WTC11 (cell line): ENCODE data around the gene KIAA2012. TPM values are rescaled to one million over a fixed set of nuclear protein-coding genes. Genes with fewer than 3 reads are reported as not detected.

Experiments
- CBFB ChIP-seq: sonication (generic); formaldehyde crosslinking; IDR thresholded peaks from 2 replicates; pipeline ENCODE4 v1.8.1; 2022; ENCODE audit warnings: mild to moderate bottlenecking, low read depth, missing genetic modification reagents
- ESRRA ChIP-seq: sonication (generic); formaldehyde crosslinking; IDR thresholded peaks from 2 replicates; pipeline ENCODE4 v1.8.1; 2022; ENCODE audit warnings: mild to moderate bottlenecking, missing genetic modification reagents, borderline replicate concordance
- FOXP1 ChIP-seq: sonication (generic); formaldehyde crosslinking; IDR thresholded peaks from 2 replicates; pipeline ENCODE4 v1.8.0; 2022; ENCODE audit warnings: missing genetic modification reagents, mild to moderate bottlenecking, moderate library complexity, borderline replicate concordance
- GABPB1 ChIP-seq: sonication (generic); formaldehyde crosslinking; IDR thresholded peaks from 2 replicates; pipeline ENCODE4 v1.8.1; 2023; ENCODE audit warnings: mild to moderate bottlenecking, missing genetic modification reagents
- IRF2 ChIP-seq: sonication (generic); formaldehyde crosslinking; IDR thresholded peaks from 2 replicates; pipeline ENCODE4 v1.8.0; 2022; ENCODE audit warnings: low read depth, missing genetic modification reagents, borderline replicate concordance
- JAZF1 ChIP-seq: fragments of 250-450 bp; sonication (Bioruptor Pico); IDR thresholded peaks from 2 replicates; pipeline ENCODE4 v1.9.0; 2021; ENCODE audit warnings: moderate library complexity, mild to moderate bottlenecking, inconsistent platforms
- KAT7 ChIP-seq: sonication (generic); formaldehyde crosslinking; IDR thresholded peaks from 2 replicates; pipeline ENCODE4 v1.8.1; 2023; ENCODE audit warnings: missing genetic modification reagents, mild to moderate bottlenecking, borderline replicate concordance
- NR2C2 ChIP-seq: sonication (generic); formaldehyde crosslinking; IDR thresholded peaks from 2 replicates; pipeline ENCODE4 v1.8.0; 2022; ENCODE audit warnings: mild to moderate bottlenecking, missing genetic modification reagents
- NR3C1 ChIP-seq: sonication (generic); formaldehyde crosslinking; conservative IDR thresholded peaks from 2 replicates; pipeline ENCODE4 v1.8.1; 2023; ENCODE audit warnings: low read depth, mild to moderate bottlenecking, missing genetic modification reagents
- TCF7 ChIP-seq: sonication (generic); formaldehyde crosslinking; IDR thresholded peaks from 2 replicates; pipeline ENCODE4 v1.8.0; 2022; ENCODE audit warnings: mild to moderate bottlenecking, low read depth, missing genetic modification reagents, moderate library complexity
- ZNF219 ChIP-seq: sonication (generic); formaldehyde crosslinking; IDR thresholded peaks from 2 replicates; pipeline ENCODE4 v1.8.0; 2023; ENCODE audit warnings: missing genetic modification reagents, mild to moderate bottlenecking, borderline replicate concordance
- ZNF232 ChIP-seq: sonication (generic); formaldehyde crosslinking; IDR thresholded peaks from 2 replicates; pipeline ENCODE4 v1.8.0; 2022; ENCODE audit warnings: mild to moderate bottlenecking, missing genetic modification reagents
- ZNF317 ChIP-seq: sonication (generic); formaldehyde crosslinking; IDR thresholded peaks from 2 replicates; pipeline ENCODE4 v1.8.1; 2023; ENCODE audit warnings: low read depth, mild to moderate bottlenecking, moderate library complexity, missing genetic modification reagents, borderline replicate concordance
- ZNF416 ChIP-seq: fragments of 250-450 bp; sonication (Bioruptor Pico); IDR thresholded peaks from 2 replicates; pipeline ENCODE4 v1.9.0; 2021; ENCODE audit warnings: mild to moderate bottlenecking, inconsistent platforms
- total RNA-seq: library from RNA; stranded (reverse); gene quantifications from 3 replicates; pipeline ENCODE4 v1.2.3, GENCODE V29; 2021
- TF ChIP-seq, protein P1 (sequence below): fragments of 200-600 bp; IDR thresholded peaks from 2 replicates; pipeline ENCODE4 v1.8.0; 2022; ENCODE audit warnings: antibody characterized with exemption
- TF ChIP-seq, protein P2 (sequence below): sonication (generic); formaldehyde crosslinking; IDR thresholded peaks from 2 replicates; pipeline ENCODE4 v1.8.1; 2023; ENCODE audit warnings: mild to moderate bottlenecking, moderate library complexity, missing genetic modification reagents
- TF ChIP-seq, protein P3 (sequence below): sonication (generic); formaldehyde crosslinking; IDR thresholded peaks from 2 replicates; pipeline ENCODE4 v1.8.0; 2023; ENCODE audit warnings: missing genetic modification reagents, mild to moderate bottlenecking, borderline replicate concordance
- TF ChIP-seq, protein P4 (sequence below): sonication (generic); formaldehyde crosslinking; IDR thresholded peaks from 2 replicates; pipeline ENCODE4 v1.8.1; 2023; ENCODE audit warnings: mild to moderate bottlenecking, missing genetic modification reagents, moderate library complexity
- TF ChIP-seq, protein P5 (sequence below): sonication (generic); formaldehyde crosslinking; IDR thresholded peaks from 2 replicates; pipeline ENCODE4 v1.8.1; 2023; ENCODE audit warnings: mild to moderate bottlenecking, missing genetic modification reagents, moderate library complexity
- TF ChIP-seq, protein P6 (sequence below): sonication (generic); formaldehyde crosslinking; conservative IDR thresholded peaks from 2 replicates; pipeline ENCODE4 v1.8.1; 2022; ENCODE audit warnings: mild to moderate bottlenecking, missing genetic modification reagents
- TF ChIP-seq, protein P7 (sequence below): sonication (generic); formaldehyde crosslinking; IDR thresholded peaks from 2 replicates; pipeline ENCODE4 v1.8.0; 2022; ENCODE audit warnings: mild to moderate bottlenecking, missing genetic modification reagents
- TF ChIP-seq, protein P8 (sequence below): sonication (generic); formaldehyde crosslinking; IDR thresholded peaks from 2 replicates; pipeline ENCODE4 v1.8.0; 2023; ENCODE audit warnings: mild to moderate bottlenecking, missing genetic modification reagents
- TF ChIP-seq, protein P9 (sequence below): sonication (generic); formaldehyde crosslinking; IDR thresholded peaks from 2 replicates; pipeline ENCODE4 v1.8.0; 2022; ENCODE audit warnings: mild to moderate bottlenecking, missing genetic modification reagents

KIAA2012 gene
- total RNA-seq, 1 experiment from 2014 or later: not detected

DNA sequence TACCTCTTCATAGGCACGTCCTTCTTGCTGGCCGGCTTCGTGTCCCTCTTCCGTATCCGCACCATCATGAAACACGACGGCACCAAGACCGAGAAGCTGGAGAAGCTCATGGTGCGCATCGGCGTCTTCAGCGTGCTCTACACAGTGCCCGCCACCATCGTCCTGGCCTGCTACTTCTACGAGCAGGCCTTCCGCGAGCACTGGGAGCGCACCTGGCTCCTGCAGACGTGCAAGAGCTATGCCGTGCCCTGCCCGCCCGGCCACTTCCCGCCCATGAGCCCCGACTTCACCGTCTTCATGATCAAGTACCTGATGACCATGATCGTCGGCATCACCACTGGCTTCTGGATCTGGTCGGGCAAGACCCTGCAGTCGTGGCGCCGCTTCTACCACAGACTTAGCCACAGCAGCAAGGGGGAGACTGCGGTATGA is 37.1 kb upstream of the KIAA2012 start (continued):
- TF ChIP-seq, protein P1, sequence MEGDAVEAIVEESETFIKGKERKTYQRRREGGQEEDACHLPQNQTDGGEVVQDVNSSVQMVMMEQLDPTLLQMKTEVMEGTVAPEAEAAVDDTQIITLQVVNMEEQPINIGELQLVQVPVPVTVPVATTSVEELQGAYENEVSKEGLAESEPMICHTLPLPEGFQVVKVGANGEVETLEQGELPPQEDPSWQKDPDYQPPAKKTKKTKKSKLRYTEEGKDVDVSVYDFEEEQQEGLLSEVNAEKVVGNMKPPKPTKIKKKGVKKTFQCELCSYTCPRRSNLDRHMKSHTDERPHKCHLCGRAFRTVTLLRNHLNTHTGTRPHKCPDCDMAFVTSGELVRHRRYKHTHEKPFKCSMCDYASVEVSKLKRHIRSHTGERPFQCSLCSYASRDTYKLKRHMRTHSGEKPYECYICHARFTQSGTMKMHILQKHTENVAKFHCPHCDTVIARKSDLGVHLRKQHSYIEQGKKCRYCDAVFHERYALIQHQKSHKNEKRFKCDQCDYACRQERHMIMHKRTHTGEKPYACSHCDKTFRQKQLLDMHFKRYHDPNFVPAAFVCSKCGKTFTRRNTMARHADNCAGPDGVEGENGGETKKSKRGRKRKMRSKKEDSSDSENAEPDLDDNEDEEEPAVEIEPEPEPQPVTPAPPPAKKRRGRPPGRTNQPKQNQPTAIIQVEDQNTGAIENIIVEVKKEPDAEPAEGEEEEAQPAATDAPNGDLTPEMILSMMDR: no peak
- no peak for TF ChIP-seq TCF7 (CRISPR knock-in tag)
- TF ChIP-seq, protein P2, sequence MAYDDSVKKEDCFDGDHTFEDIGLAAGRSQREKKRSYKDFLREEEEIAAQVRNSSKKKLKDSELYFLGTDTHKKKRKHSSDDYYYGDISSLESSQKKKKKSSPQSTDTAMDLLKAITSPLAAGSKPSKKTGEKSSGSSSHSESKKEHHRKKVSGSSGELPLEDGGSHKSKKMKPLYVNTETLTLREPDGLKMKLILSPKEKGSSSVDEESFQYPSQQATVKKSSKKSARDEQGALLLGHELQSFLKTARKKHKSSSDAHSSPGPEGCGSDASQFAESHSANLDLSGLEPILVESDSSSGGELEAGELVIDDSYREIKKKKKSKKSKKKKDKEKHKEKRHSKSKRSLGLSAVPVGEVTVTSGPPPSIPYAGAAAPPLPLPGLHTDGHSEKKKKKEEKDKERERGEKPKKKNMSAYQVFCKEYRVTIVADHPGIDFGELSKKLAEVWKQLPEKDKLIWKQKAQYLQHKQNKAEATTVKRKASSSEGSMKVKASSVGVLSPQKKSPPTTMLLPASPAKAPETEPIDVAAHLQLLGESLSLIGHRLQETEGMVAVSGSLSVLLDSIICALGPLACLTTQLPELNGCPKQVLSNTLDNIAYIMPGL (CRISPR knock-in tag): no peak
- no peak for TF ChIP-seq ZNF416
- TF ChIP-seq ZNF317: no peak
- TF ChIP-seq NR2C2 (CRISPR knock-in tag): no peak
- TF ChIP-seq, protein P3, sequence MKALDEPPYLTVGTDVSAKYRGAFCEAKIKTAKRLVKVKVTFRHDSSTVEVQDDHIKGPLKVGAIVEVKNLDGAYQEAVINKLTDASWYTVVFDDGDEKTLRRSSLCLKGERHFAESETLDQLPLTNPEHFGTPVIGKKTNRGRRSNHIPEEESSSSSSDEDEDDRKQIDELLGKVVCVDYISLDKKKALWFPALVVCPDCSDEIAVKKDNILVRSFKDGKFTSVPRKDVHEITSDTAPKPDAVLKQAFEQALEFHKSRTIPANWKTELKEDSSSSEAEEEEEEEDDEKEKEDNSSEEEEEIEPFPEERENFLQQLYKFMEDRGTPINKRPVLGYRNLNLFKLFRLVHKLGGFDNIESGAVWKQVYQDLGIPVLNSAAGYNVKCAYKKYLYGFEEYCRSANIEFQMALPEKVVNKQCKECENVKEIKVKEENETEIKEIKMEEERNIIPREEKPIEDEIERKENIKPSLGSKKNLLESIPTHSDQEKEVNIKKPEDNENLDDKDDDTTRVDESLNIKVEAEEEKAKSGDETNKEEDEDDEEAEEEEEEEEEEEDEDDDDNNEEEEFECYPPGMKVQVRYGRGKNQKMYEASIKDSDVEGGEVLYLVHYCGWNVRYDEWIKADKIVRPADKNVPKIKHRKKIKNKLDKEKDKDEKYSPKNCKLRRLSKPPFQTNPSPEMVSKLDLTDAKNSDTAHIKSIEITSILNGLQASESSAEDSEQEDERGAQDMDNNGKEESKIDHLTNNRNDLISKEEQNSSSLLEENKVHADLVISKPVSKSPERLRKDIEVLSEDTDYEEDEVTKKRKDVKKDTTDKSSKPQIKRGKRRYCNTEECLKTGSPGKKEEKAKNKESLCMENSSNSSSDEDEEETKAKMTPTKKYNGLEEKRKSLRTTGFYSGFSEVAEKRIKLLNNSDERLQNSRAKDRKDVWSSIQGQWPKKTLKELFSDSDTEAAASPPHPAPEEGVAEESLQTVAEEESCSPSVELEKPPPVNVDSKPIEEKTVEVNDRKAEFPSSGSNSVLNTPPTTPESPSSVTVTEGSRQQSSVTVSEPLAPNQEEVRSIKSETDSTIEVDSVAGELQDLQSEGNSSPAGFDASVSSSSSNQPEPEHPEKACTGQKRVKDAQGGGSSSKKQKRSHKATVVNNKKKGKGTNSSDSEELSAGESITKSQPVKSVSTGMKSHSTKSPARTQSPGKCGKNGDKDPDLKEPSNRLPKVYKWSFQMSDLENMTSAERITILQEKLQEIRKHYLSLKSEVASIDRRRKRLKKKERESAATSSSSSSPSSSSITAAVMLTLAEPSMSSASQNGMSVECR (CRISPR knock-in tag): no peak
- TF ChIP-seq IRF2 (CRISPR knock-in tag): no peak
- TF ChIP-seq, protein P4, sequence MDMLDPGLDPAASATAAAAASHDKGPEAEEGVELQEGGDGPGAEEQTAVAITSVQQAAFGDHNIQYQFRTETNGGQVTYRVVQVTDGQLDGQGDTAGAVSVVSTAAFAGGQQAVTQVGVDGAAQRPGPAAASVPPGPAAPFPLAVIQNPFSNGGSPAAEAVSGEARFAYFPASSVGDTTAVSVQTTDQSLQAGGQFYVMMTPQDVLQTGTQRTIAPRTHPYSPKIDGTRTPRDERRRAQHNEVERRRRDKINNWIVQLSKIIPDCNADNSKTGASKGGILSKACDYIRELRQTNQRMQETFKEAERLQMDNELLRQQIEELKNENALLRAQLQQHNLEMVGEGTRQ (CRISPR knock-in tag): no peak
- TF ChIP-seq, protein P5, sequence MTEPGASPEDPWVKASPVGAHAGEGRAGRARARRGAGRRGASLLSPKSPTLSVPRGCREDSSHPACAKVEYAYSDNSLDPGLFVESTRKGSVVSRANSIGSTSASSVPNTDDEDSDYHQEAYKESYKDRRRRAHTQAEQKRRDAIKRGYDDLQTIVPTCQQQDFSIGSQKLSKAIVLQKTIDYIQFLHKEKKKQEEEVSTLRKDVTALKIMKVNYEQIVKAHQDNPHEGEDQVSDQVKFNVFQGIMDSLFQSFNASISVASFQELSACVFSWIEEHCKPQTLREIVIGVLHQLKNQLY: no peak
- TF ChIP-seq NR3C1: no peak
- TF ChIP-seq GABPB1: no peak
- TF ChIP-seq CBFB (CRISPR knock-in tag): no peak
- TF ChIP-seq, protein P6, sequence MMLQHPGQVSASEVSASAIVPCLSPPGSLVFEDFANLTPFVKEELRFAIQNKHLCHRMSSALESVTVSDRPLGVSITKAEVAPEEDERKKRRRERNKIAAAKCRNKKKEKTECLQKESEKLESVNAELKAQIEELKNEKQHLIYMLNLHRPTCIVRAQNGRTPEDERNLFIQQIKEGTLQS (CRISPR knock-in tag): no peak
- TF ChIP-seq, protein P7, sequence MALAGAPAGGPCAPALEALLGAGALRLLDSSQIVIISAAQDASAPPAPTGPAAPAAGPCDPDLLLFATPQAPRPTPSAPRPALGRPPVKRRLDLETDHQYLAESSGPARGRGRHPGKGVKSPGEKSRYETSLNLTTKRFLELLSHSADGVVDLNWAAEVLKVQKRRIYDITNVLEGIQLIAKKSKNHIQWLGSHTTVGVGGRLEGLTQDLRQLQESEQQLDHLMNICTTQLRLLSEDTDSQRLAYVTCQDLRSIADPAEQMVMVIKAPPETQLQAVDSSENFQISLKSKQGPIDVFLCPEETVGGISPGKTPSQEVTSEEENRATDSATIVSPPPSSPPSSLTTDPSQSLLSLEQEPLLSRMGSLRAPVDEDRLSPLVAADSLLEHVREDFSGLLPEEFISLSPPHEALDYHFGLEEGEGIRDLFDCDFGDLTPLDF (CRISPR knock-in tag): 0 out of 2 replicates have a peak, but pooled peaks have one; percentile 3
- 0 out of 2 replicates have a peak, but pooled peaks have one; percentile 12 for TF ChIP-seq KAT7 (CRISPR knock-in tag)
- TF ChIP-seq ESRRA (CRISPR knock-in tag): 0 out of 2 replicates have a peak, but pooled peaks have one; percentile 14
- TF ChIP-seq ZNF232 (CRISPR knock-in tag): 0 out of 2 replicates have a peak, but pooled peaks have one; percentile 20
- TF ChIP-seq ZNF219 (CRISPR knock-in tag): no peak
- TF ChIP-seq, protein P8, sequence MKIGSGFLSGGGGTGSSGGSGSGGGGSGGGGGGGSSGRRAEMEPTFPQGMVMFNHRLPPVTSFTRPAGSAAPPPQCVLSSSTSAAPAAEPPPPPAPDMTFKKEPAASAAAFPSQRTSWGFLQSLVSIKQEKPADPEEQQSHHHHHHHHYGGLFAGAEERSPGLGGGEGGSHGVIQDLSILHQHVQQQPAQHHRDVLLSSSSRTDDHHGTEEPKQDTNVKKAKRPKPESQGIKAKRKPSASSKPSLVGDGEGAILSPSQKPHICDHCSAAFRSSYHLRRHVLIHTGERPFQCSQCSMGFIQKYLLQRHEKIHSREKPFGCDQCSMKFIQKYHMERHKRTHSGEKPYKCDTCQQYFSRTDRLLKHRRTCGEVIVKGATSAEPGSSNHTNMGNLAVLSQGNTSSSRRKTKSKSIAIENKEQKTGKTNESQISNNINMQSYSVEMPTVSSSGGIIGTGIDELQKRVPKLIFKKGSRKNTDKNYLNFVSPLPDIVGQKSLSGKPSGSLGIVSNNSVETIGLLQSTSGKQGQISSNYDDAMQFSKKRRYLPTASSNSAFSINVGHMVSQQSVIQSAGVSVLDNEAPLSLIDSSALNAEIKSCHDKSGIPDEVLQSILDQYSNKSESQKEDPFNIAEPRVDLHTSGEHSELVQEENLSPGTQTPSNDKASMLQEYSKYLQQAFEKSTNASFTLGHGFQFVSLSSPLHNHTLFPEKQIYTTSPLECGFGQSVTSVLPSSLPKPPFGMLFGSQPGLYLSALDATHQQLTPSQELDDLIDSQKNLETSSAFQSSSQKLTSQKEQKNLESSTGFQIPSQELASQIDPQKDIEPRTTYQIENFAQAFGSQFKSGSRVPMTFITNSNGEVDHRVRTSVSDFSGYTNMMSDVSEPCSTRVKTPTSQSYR (CRISPR knock-in tag): no peak
- TF ChIP-seq JAZF1: no peak
- TF ChIP-seq, protein P9, sequence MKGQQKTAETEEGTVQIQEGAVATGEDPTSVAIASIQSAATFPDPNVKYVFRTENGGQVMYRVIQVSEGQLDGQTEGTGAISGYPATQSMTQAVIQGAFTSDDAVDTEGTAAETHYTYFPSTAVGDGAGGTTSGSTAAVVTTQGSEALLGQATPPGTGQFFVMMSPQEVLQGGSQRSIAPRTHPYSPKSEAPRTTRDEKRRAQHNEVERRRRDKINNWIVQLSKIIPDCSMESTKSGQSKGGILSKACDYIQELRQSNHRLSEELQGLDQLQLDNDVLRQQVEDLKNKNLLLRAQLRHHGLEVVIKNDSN (CRISPR knock-in tag): no peak
- no peak; the same call in 1 of the 2 replicates for TF ChIP-seq FOXP1
